ENCODE results near the gene TTLL4.

DNA sequence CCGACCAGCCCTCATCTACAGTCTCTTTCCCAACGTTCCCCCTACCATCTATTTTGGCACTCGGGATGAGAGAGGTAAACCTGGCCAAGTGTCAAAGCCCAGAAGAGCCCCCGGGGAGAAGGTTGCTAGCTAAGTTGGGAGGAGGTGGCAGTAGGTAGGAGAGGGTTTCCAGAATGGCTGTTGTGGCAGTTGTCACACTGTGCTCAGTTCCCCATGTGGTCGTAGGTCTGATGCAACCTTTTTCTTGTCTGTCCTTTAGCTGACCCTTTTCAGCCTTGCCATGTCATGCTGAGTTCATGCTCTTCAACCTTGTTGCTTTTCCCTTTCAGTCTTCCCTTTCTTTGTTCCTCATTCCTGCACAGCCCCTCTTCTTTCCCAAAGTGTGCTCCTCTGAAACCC is 34.5 kb downstream of the TTLL4 start:
- TF ChIP-seq, protein P1, sequence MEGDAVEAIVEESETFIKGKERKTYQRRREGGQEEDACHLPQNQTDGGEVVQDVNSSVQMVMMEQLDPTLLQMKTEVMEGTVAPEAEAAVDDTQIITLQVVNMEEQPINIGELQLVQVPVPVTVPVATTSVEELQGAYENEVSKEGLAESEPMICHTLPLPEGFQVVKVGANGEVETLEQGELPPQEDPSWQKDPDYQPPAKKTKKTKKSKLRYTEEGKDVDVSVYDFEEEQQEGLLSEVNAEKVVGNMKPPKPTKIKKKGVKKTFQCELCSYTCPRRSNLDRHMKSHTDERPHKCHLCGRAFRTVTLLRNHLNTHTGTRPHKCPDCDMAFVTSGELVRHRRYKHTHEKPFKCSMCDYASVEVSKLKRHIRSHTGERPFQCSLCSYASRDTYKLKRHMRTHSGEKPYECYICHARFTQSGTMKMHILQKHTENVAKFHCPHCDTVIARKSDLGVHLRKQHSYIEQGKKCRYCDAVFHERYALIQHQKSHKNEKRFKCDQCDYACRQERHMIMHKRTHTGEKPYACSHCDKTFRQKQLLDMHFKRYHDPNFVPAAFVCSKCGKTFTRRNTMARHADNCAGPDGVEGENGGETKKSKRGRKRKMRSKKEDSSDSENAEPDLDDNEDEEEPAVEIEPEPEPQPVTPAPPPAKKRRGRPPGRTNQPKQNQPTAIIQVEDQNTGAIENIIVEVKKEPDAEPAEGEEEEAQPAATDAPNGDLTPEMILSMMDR (IDR thresholded peaks at IDR 0.05) = no peak
- no peak for TF ChIP-seq POLR2A (IDR thresholded peaks at IDR 0.05)
